ENCODE measurements around the gene PFDN6.

PFDN6 gene

DNA sequence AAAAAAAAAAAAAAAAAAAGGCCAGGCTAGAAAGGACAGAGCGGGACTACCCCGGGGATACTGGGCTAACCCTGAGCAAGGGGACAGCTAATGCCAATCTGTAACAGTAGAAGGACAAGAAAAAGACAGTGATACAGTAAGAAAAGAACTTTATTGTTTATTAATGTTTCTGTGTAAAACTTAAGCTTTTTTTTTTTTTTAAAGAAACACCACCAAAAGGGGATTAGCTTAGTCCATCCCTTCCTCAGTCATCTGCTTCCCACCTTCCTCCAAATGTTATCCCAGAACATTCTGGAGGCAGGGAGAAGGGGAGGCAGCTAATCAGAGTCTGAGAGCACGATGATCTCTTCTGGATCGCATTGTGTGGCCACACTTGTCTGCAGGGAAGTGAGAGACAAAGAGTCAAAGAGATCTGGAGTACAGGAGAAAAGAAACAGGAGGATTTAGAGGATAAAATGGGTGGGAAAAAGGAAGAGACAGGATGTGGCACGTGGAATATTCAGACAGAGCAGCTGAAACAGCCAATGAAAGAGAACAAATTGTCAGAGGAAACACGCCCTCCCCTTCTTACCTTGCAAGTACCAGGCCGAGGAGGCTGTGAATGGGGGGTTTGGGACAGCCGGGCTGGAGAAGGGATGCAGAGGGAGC, 29.1 kb downstream of the PFDN6 start:
- no peak for DNase-seq

DNA sequence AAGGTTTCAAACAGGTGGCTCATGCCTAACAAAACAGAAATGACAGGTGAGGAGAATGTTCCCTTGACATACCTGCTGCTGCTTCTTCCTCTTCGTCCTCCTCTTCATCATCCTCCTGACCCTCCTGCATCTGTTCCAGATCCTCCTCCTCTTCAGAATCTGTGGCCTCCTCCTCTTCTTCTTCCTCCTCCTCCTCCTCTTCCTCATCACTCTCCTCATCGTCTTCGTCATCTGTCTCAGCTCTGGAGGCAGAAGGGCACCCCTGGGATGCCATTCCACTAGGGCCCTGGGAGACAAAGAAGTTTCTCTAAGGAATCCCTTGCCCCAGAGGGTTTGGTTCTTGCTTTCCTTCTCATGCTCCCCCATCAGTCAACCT, 30.5 kb downstream of the PFDN6 start:
- DNase-seq, result no peak

DNA sequence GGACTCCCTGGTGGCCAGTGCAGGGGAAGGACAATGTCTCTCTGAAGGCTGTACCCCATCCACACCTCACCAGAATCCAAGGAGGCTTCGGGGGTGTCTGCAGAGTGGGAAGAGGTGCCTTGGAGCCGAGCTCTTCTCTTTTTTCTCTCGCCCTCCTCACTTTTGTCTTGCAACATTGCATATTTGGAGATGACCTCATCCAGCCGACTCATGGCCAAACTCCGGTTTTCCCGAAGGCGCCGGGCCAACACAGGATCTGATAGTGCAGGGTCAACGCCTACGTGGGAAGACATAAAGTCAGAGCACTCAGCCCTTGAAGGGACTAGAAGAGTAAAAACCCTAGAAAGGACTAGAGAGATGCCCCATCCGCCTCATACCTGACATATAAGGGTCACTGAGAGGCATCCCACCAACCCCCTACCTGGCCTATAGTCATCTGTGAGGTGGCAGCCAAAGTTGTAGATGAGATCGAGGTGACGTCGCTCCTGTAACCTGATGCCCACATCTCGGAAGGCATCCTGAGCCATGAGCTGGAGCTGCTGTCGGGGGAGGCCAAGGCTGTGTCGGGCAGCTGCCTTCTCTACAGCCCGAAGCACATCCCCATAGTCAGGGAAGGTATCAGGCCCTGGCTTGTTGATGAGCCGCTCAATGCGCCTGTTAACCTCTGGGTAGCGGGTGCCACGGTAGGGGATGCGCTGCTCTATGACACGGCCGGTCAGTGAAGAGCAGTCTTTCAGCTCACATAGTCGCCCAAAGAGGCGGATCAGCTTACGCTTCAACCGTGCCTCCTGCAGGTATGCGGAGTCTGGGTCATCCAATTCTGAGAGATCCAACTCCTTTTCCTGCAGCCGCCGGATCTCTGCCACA, 31.1 kb downstream of the PFDN6 start:
- DNase-seq, result no peak

DNA sequence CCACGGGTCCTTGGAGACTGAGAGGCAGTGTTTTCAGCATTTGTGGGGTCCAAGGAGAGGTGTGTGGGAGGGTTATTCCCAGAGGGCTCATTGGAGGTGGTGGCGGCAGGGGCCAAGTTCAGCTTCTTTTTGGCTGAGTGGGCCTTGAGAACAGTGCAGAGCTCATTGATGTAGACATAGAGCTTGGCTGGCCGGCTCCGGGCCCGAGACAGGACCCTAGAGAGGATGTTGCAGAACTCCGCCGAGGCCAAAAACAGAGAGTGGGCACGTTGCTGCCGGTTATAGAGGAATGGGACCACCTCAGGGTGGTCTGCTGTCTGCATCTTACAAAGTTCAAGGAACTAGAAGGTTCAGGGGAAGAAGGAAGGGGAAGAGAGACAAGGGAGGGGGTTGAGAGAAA, 31.8 kb downstream of the PFDN6 start:
- DNase-seq, result no peak

GRCh38 chr6:33323623-33323948, 34.2 kb downstream of the PFDN6 start:
- DNase-seq, result no peak

GRCh38 chr6:33324125-33324524, 34.7 kb downstream of the PFDN6 start:
- DNase-seq, result no peak

- DNase-seq, result no peak
These were observed 39.7 kb downstream of the PFDN6 start for GRCh38 chr6:33329058-33329457.

GRCh38 chr6:33330736-33331135, 41.3 kb downstream of the PFDN6 start:
- DNase-seq, result no peak

DNA sequence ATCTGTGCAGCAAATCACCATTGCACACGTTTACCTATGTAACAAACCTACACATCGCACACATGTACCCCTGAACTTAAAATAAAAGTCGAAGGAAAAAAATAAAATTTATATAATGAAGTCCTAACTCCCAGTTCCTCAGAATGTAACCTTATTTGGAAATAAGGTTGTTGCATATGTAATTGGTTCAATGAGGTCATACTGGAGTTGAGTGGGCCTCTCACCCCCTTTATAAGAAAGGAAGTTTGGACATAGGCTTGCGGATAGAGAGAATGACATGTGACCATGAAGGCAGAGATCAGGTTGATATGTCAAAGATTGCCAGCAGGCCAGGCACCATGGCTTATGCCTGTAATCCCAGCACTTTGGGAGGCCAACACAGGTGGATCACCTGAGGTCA, 44.3 kb downstream of the PFDN6 start:
- no peak for DNase-seq

- no peak for DNase-seq
These were observed 46.5 kb downstream of the PFDN6 start for GRCh38 chr6:33335916-33336315.

GRCh38 chr6:33336495-33336894, 47.1 kb downstream of the PFDN6 start:
- no peak for DNase-seq

DNA sequence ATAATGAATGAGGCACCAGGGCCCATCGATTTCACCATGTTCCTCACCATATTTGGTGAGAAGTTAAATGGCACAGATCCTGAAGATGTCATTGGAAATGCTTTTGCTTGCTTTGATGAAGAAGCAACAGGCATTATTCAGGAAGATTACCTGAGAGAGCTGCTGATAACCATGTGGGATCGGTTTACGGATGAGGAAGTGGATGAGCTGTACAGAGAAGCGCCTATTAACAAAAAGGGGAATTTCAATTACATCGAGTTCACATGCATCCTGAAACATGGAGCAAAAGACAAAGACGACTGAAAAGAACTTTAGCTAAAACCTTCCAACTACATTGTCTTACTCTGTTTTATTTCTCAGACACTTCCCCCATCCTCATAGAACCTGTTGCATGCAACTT, 49.8 kb downstream of the PFDN6 start:
- DNase-seq, result no peak
